Keratinocyte (primary cell): ENCODE measurements around the gene GRK6.
"Not testable (repeated sequence)": the region's sequence is repeated elsewhere in the genome, so short reads cannot be mapped to it uniquely, and the experiment has no call there.

Experiments
- CTCF ChIP-seq, 3 experiments: IDR thresholded peaks in 1 of 3; conservative IDR thresholded peaks in 1 of 3; optimal IDR thresholded peaks in 1 of 3; 2 replicates in 2 of 3; 3 replicates in 1 of 3; pipeline versions ENCODE3 to v1.5.1; 2011; ENCODE audit warnings: low read length in 3 of 3, mild to moderate bottlenecking in 3 of 3, moderate library complexity in 2 of 3, control low read depth in 1 of 3, inconsistent platforms in 1 of 3; ENCODE audit not compliant: insufficient read depth in 2 of 3; ENCODE audit errors: extremely low read depth in 1 of 3
- EZH2 ChIP-seq: IDR thresholded peaks from one replicate; pipeline ENCODE4 v1.6.1; 2012; ENCODE audit warnings: inconsistent platforms, mild to moderate bottlenecking, low read length, moderate library complexity

DNA sequence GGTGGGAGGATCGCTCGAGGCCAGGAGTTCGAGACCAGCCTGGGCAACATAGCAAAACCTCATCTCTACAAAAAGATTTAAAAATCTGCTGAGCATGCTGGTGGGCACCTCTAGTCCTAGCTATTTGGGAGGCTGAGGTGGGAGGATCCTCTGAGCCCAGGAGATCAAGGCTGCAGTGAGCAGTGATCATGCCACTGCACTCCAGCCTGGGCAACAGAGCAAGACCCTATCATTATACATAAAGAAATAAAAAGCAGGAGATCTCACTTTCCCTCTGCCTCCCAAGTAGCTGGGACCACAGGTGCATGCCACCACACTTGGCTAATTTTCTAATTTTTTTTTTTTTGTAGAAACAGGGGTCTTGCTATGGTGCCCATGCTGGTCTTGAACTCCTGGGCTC is 59.3 kb downstream of the GRK6 start:
- TF ChIP-seq CTCF (optimal IDR thresholded peaks at IDR 0.05 in 1 of 3, IDR thresholded peaks at IDR 0.05 in 1 of 3, conservative IDR thresholded peaks at IDR 0.05 in 1 of 3; ENCODE audit: extremely low read depth in 1 of 3, insufficient read depth in 2 of 3, low read length in 3 of 3); EZH2: not testable (repeated sequence)
